ENCODE data around the gene GAB1.

Gene GAB1

GRCh38 chr4:143367863-143368262 lies 31.2 kb downstream of the GAB1 start:
- H3K36me3 ChIP-seq (ENCODE audit: low read length), result no peaks in the 10 kb centered on the region
- no peaks in the 10 kb centered on the region for H3K79me2 ChIP-seq (ENCODE audit: insufficient read depth, low read length)
- no peaks in the 10 kb centered on the region for H3K27me3 ChIP-seq (ENCODE audit: low read length)
- H3K9me3 ChIP-seq (ENCODE audit: insufficient read depth, low read length), result no peaks in the 10 kb centered on the region
- no peak overlapping the region for H3K4me2 ChIP-seq (ENCODE audit: low read depth, low read length, poor library complexity, severe bottlenecking)
- no peaks in the 10 kb centered on the region for H3K9me2 ChIP-seq (replicated peaks; ENCODE audit: insufficient read depth, low read length)
- no peaks in the 10 kb centered on the region for H3F3A ChIP-seq (ENCODE audit: insufficient read depth)
- H4K20me1 ChIP-seq (ENCODE audit: low read depth, low read length), result no peaks in the 10 kb centered on the region
- no peak overlapping the region for H3K4me3 ChIP-seq (ENCODE audit: insufficient read depth, low read length, poor library complexity, severe bottlenecking)
- TF ChIP-seq EZH2phosphoT487 (conservative IDR thresholded peaks at IDR 0.05; ENCODE audit: low read length) (no peak), CTCF (IDR thresholded peaks at IDR 0.05; ENCODE audit: insufficient read depth, low read length, poor library complexity, severe bottlenecking) (no peak)
- no peak overlapping the region for H2AFZ ChIP-seq (ENCODE audit: low read depth, low read length, severe bottlenecking)
- H3K27ac ChIP-seq (ENCODE audit: low read depth, low read length), result no peak overlapping the region
- no peak overlapping the region for H3K9ac ChIP-seq (ENCODE audit: low read length)

- Histone ChIP-seq H3K4me3 (ENCODE audit: insufficient read depth, low read length, poor library complexity, severe bottlenecking) (no peak overlapping the region), H4K20me1 (ENCODE audit: low read depth, low read length) (no peaks in the 10 kb centered on the region), H3K9ac (ENCODE audit: low read length) (no peak overlapping the region), H3F3A (ENCODE audit: insufficient read depth) (no peaks in the 10 kb centered on the region), H2AFZ (ENCODE audit: low read depth, low read length, severe bottlenecking) (no peak overlapping the region), H3K27ac (ENCODE audit: low read depth, low read length) (no peak overlapping the region), H3K27me3 (ENCODE audit: low read length) (no peaks in the 10 kb centered on the region), H3K36me3 (ENCODE audit: low read length) (no peaks in the 10 kb centered on the region), H3K79me2 (ENCODE audit: insufficient read depth, low read length) (no peaks in the 10 kb centered on the region), H3K9me2 (replicated peaks; ENCODE audit: insufficient read depth, low read length) (no peaks in the 10 kb centered on the region), H3K9me3 (ENCODE audit: insufficient read depth, low read length) (no peaks in the 10 kb centered on the region), H3K4me2 (ENCODE audit: low read depth, low read length, poor library complexity, severe bottlenecking) (no peak overlapping the region)
- TF ChIP-seq CTCF (IDR thresholded peaks at IDR 0.05; ENCODE audit: insufficient read depth, low read length, poor library complexity, severe bottlenecking) (no peak), EZH2phosphoT487 (conservative IDR thresholded peaks at IDR 0.05; ENCODE audit: low read length) (no peak)
These were observed 32.9 kb downstream of the GAB1 start for GRCh38 chr4:143369552-143369951.

DNA sequence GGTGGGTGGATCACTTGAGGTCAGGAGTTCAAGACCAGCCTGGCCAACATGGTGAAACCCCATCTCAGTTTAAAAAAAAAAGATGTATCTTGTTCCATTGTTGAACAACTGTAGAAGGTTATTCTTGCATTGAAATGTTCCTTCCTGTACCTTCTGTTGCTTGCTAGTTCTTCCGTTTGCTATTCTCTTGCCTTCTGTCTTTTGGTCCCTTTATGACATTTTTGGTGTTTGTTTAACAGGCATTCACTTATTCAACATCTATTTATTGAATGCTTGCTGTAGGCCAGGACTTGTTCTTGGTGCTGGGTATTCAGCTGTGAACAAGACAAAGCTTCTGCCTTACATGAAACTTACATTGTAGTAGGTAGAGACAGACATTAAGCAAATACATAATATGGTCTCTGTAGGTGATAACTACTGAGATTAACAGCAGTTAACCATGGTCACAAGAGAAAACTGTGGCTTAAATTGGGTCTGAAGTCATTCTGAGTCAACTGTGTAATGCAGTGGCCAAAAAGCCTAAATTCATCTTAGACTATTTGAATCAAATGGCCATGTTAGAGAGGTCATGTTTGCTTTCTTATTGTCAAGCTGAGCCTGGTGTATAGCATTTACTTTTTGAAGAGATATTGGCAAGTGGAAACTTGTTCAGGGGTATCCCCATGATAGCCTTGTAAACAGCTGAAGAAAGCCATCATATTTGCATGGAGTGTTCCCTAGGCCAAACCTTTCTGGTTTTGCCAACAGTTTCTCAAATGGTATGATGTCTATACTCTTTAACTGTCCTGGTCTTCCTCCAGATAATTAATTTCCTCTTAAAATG lies 35.6 kb downstream of the GAB1 start:
- Histone ChIP-seq H3K36me3 (ENCODE audit: low read length) (no peaks in the 10 kb centered on the region), H3K9ac (ENCODE audit: low read length) (no peak overlapping the region), H3K9me3 (ENCODE audit: insufficient read depth, low read length) (no peaks in the 10 kb centered on the region), H3K27me3 (ENCODE audit: low read length) (no peaks in the 10 kb centered on the region), H3K4me2 (ENCODE audit: low read depth, low read length, poor library complexity, severe bottlenecking) (no peak overlapping the region), H3K79me2 (ENCODE audit: insufficient read depth, low read length) (no peaks in the 10 kb centered on the region), H4K20me1 (ENCODE audit: low read depth, low read length) (no peaks in the 10 kb centered on the region), H3K9me2 (replicated peaks; ENCODE audit: insufficient read depth, low read length) (no peaks in the 10 kb centered on the region), H3F3A (ENCODE audit: insufficient read depth) (no peaks in the 10 kb centered on the region), H3K4me3 (ENCODE audit: insufficient read depth, low read length, poor library complexity, severe bottlenecking) (no peak overlapping the region), H2AFZ (ENCODE audit: low read depth, low read length, severe bottlenecking) (no peak overlapping the region), H3K27ac (ENCODE audit: low read depth, low read length) (no peak overlapping the region)
- TF ChIP-seq EZH2phosphoT487 (conservative IDR thresholded peaks at IDR 0.05; ENCODE audit: low read length), result no peak
- no peak for TF ChIP-seq CTCF (IDR thresholded peaks at IDR 0.05; ENCODE audit: insufficient read depth, low read length, poor library complexity, severe bottlenecking)

Data from SU-DHL-6 (cell line).